Vagina (tissue), 2 donors: Measurements from ENCODE around the gene GATAD2B. TPM values are rescaled to one million over a fixed set of nuclear protein-coding genes. Genes with fewer than 3 reads are reported as not detected.
"Not testable (repeated sequence)": the region's sequence is repeated elsewhere in the genome, so short reads cannot be mapped to it uniquely, and the experiment has no call there.

Experiments used
- DNase-seq, 2 donors: peaks; one replicate each; pipeline ENCODE4 v3.0.0-alpha.2; 2017; ENCODE audit errors: extremely low spot score in 2 of 2
- H3K27ac ChIP-seq: fragments of 200-600 bp; sonication (generic); one replicate; pipeline ENCODE4 v1.5.1; 2019
- H3K27me3 ChIP-seq: fragments of 200-600 bp; sonication (generic); one replicate; pipeline ENCODE4 v1.5.1; 2019
- H3K36me3 ChIP-seq, 2 donors: fragments of 200-600 bp; sonication (generic); one replicate each; pipeline ENCODE4 v1.5.1; 2017 to 2019
- H3K4me1 ChIP-seq: fragments of 200-600 bp; sonication (generic); one replicate; pipeline ENCODE4 v1.5.1; 2019
- H3K4me3 ChIP-seq, 2 donors: fragments of 200-600 bp; sonication (generic); 1 replicate in 1 of 2; 2 replicates in 1 of 2; pipeline ENCODE4 v1.5.1; 2016 to 2019
- H3K9me3 ChIP-seq: fragments of 200-600 bp; sonication (generic); one replicate; pipeline ENCODE4 v1.5.1; 2019
- CTCF ChIP-seq, 3 experiments: fragments of 450-650 bp in 2 of 3; fragments of 200-600 bp in 1 of 3; sonication (generic) in 1 of 3; IDR thresholded peaks; one replicate each; pipeline ENCODE4 v1.5.1; 2017 to 2019; ENCODE audit warnings: antibody characterized with exemption in 3 of 3, mild to moderate bottlenecking in 2 of 3, moderate library complexity in 2 of 3
- POLR2A ChIP-seq, 2 donors: fragments of 450-650 bp; IDR thresholded peaks; one replicate each; pipeline ENCODE4 v1.6.1; 2017; ENCODE audit warnings: antibody characterized with exemption in 2 of 2, mild to moderate bottlenecking in 2 of 2, moderate library complexity in 2 of 2
- POLR2AphosphoS5 ChIP-seq, 2 donors: sonication (generic); formaldehyde crosslinking; IDR thresholded peaks; one replicate each; pipeline ENCODE4 v1.9.0; 2017; ENCODE audit warnings: antibody characterized with exemption in 2 of 2, mild to moderate bottlenecking in 2 of 2, low read depth in 1 of 2; ENCODE audit not compliant: insufficient read depth in 1 of 2
- intact Hi-C: fragments of 100-400 bp; cut with DNase I; formaldehyde crosslinking; loops from one replicate; pipeline ENCODE4 v1.15.1; 2023
- total RNA-seq: library from RNA; depleted of rRNA; stranded (reverse); fragments of >200 nt; gene quantifications from one replicate; pipeline ENCODE4 v1.2.3, GENCODE V29; 2016

GATAD2B gene
- total RNA-seq, 1 donor from 2014 or later, result 24.1 TPM

- Histone ChIP-seq H3K4me1 (peaks cover 52% of the 10 kb centered on the region), H3K27ac (peak overlapping the region; percentile 25), H3K9me3 (no peaks in the 10 kb centered on the region), H3K27me3 (no peaks in the 10 kb centered on the region), H3K36me3 (no peaks in the 10 kb centered on the region), H3K4me3 (no peak overlapping the region)
- TF ChIP-seq POLR2AphosphoS5 (IDR thresholded peaks at IDR 0.05; ENCODE audit: insufficient read depth in 1 of 2, low read depth in 1 of 2) (no peak), POLR2A (IDR thresholded peaks at IDR 0.05) (no peak), CTCF (IDR thresholded peaks at IDR 0.05) (no peak)
- DNase-seq, result no peak
- intact Hi-C loops, result no loop called here
Observed at GRCh38 chr1:153919876-153920852, 2.6 kb downstream of the GATAD2B start.

- intact Hi-C loops, result no loop called here
- no peak for TF ChIP-seq POLR2AphosphoS5 (IDR thresholded peaks at IDR 0.05; ENCODE audit: insufficient read depth in 1 of 2, low read depth in 1 of 2)
- TF ChIP-seq CTCF (IDR thresholded peaks at IDR 0.05), result no peak
- TF ChIP-seq POLR2A (IDR thresholded peaks at IDR 0.05), result no peak
- Histone ChIP-seq H3K27me3 (no peaks in the 10 kb centered on the region), H3K4me1 (peaks cover 54% of the 10 kb centered on the region), H3K36me3 (no peaks in the 10 kb centered on the region), H3K9me3 (no peaks in the 10 kb centered on the region), H3K4me3 (no peak overlapping the region), H3K27ac (no peak overlapping the region)
- no peak for DNase-seq
Observed at GRCh38 chr1:153916297-153916696, 6.5 kb downstream of the GATAD2B start.

- Histone ChIP-seq H3K36me3 (peaks cover 0 to 9% of the 10 kb centered on the region in 2 donors), H3K9me3 (no peaks in the 10 kb centered on the region), H3K27ac (no peak overlapping the region), H3K27me3 (no peaks in the 10 kb centered on the region), H3K4me3 (no peak overlapping the region), H3K4me1 (peaks cover 32% of the 10 kb centered on the region)
- TF ChIP-seq POLR2A (IDR thresholded peaks at IDR 0.05) (no peak), CTCF (IDR thresholded peaks at IDR 0.05) (no peak), POLR2AphosphoS5 (IDR thresholded peaks at IDR 0.05; ENCODE audit: insufficient read depth in 1 of 2, low read depth in 1 of 2) (no peak)
- no peak for DNase-seq
- intact Hi-C loops, result no loop called here
Observed at GRCh38 chr1:153912349-153912748, 10.4 kb downstream of the GATAD2B start.

DNA sequence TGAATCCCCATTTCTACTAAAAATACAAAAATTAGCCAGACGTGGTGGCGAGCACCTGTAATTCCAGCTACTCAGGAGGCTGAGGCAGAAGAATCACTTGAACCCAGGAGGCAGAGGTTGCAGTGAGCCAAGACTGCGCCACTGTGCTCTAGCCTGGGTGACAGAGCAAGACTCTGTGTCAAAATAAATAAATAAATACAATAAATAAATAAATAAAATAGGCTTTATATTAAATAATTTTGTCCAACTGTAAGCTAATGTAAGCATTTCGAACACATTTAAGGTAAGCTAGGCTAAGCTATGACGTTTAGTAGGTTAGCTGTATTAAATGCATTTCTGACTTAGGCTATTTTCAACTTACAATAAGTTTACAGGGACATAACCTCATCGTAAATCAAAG is 12.2 kb downstream of the GATAD2B start:
- H3K4me3 ChIP-seq, intact Hi-C loops, H3K9me3 ChIP-seq, H3K27ac ChIP-seq, DNase-seq, H3K27me3 ChIP-seq: not testable (repeated sequence)
- Histone ChIP-seq H3K36me3 (peaks cover 0 to 12% of the 10 kb centered on the region in 2 donors), H3K4me1 (peaks cover 32% of the 10 kb centered on the region)

- Histone ChIP-seq H3K4me3 (no peak overlapping the region), H3K4me1 (peaks cover 31% of the 10 kb centered on the region), H3K27ac (no peak overlapping the region), H3K27me3 (no peaks in the 10 kb centered on the region), H3K9me3 (no peaks in the 10 kb centered on the region), H3K36me3 (peaks cover 0 to 12% of the 10 kb centered on the region in 2 donors)
- intact Hi-C loops, result no loop called here
- no peak for DNase-seq
- TF ChIP-seq CTCF (IDR thresholded peaks at IDR 0.05) (no peak), POLR2AphosphoS5 (IDR thresholded peaks at IDR 0.05; ENCODE audit: insufficient read depth in 1 of 2, low read depth in 1 of 2) (no peak), POLR2A (IDR thresholded peaks at IDR 0.05) (no peak)
Observed at GRCh38 chr1:153908071-153908470, 14.7 kb downstream of the GATAD2B start.
